ENCODE measurements around the gene NPLOC4.

NPLOC4 gene

DNA sequence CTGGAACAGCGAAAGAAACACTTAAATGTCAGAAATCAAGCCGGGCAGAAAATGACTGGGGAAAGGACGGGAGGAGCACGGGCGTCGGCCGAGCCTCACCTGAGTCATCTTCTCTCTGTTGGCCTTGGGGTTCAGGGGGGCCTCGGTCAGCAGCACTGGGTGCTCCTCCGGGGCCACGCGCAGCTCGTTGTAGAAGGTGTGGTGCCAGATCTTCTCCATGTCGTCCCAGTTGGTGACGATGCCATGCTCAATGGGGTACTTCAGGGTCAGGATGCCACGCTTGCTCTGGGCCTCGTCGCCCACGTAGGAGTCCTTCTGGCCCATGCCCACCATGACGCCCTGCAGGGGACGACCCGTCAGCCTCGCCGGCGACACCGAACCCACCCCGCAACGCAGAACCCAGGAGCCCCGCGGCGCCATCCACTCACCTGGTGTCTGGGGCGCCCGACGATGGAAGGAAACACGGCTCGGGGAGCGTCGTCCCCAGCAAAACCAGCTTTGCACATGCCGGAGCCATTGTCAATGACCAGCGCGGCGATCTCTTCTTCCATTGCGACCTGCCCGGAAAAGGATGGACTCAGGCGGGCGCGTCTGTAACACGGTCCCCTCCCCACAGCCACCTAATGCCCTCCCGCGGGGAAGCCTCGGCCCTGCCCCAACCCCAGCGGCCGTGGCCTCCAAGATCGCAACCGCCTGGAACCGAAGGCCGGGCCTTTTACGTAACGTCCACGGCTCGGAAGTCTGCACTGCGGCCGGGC is 124.9 kb downstream of the NPLOC4 start (continued):
- no peak for TF ChIP-seq ZFP69B (tag by site-specific recombination; IDR thresholded peaks at IDR 0.05)
- TF ChIP-seq ZNF121 (tag by site-specific recombination; IDR thresholded peaks at IDR 0.05), result no peak
- TF ChIP-seq ZNF514 (tag by site-specific recombination; IDR thresholded peaks at IDR 0.05), result no peak
- TF ChIP-seq, protein P1, sequence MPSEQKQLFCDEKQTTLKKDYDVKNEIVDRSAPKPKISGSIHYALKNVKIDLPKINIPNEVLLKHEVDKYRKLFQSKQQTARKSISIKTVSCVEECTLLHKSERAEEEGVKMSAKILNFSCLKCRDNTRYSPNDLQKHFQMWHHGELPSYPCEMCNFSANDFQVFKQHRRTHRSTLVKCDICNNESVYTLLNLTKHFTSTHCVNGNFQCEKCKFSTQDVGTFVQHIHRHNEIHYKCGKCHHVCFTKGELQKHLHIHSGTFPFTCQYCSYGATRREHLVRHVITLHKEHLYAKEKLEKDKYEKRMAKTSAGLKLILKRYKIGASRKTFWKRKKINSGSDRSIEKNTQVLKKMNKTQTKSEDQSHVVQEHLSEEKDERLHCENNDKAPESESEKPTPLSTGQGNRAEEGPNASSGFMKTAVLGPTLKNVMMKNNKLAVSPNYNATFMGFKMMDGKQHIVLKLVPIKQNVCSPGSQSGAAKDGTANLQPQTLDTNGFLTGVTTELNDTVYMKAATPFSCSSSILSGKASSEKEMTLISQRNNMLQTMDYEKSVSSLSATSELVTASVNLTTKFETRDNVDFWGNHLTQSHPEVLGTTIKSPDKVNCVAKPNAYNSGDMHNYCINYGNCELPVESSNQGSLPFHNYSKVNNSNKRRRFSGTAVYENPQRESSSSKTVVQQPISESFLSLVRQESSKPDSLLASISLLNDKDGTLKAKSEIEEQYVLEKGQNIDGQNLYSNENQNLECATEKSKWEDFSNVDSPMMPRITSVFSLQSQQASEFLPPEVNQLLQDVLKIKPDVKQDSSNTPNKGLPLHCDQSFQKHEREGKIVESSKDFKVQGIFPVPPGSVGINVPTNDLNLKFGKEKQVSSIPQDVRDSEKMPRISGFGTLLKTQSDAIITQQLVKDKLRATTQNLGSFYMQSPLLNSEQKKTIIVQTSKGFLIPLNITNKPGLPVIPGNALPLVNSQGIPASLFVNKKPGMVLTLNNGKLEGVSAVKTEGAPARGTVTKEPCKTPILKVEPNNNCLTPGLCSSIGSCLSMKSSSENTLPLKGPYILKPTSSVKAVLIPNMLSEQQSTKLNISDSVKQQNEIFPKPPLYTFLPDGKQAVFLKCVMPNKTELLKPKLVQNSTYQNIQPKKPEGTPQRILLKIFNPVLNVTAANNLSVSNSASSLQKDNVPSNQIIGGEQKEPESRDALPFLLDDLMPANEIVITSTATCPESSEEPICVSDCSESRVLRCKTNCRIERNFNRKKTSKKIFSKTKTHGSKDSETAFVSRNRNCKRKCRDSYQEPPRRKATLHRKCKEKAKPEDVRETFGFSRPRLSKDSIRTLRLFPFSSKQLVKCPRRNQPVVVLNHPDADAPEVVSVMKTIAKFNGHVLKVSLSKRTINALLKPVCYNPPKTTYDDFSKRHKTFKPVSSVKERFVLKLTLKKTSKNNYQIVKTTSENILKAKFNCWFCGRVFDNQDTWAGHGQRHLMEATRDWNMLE (tag by site-specific recombination; conservative IDR thresholded peaks at IDR 0.05; ENCODE audit: low read depth), result no peak
- TF ChIP-seq, protein P2, sequence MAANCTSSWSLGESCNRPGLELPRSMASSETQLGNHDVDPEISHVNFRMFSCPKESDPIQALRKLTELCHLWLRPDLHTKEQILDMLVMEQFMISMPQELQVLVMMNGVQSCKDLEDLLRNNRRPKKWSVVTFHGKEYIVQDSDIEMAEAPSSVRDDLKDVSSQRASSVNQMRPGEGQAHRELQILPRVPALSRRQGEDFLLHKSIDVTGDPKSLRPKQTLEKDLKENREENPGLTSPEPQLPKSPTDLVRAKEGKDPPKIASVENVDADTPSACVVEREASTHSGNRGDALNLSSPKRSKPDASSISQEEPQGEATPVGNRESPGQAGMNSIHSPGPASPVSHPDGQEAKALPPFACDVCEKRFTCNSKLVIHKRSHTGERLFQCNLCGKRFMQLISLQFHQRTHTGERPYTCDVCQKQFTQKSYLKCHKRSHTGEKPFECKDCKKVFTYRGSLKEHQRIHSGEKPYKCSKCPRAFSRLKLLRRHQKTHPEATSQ (tag by site-specific recombination; IDR thresholded peaks at IDR 0.05), result no peak
- TF ChIP-seq ZNF600 (tag by site-specific recombination; IDR thresholded peaks at IDR 0.05), result peak; percentile 42; the same call in 1 of the 2 replicates
- peak; percentile 81; the same call in 1 of the 2 replicates for TF ChIP-seq ZFP37 (tag by site-specific recombination; IDR thresholded peaks at IDR 0.05)
- TF ChIP-seq ZNF792 (tag by site-specific recombination; IDR thresholded peaks at IDR 0.05), result no peak
- no peak for TF ChIP-seq ZNF114 (tag by site-specific recombination; IDR thresholded peaks at IDR 0.05)
- peak; percentile 36; the same call in 1 of the 2 replicates for TF ChIP-seq ZBTB8A (tag by site-specific recombination; IDR thresholded peaks at IDR 0.05)
- TF ChIP-seq ZNF76 (tag by site-specific recombination; IDR thresholded peaks at IDR 0.05; ENCODE audit: borderline replicate concordance, low read depth), result peak; percentile 9; the same call in 1 of the 2 replicates
- TF ChIP-seq, protein P3, sequence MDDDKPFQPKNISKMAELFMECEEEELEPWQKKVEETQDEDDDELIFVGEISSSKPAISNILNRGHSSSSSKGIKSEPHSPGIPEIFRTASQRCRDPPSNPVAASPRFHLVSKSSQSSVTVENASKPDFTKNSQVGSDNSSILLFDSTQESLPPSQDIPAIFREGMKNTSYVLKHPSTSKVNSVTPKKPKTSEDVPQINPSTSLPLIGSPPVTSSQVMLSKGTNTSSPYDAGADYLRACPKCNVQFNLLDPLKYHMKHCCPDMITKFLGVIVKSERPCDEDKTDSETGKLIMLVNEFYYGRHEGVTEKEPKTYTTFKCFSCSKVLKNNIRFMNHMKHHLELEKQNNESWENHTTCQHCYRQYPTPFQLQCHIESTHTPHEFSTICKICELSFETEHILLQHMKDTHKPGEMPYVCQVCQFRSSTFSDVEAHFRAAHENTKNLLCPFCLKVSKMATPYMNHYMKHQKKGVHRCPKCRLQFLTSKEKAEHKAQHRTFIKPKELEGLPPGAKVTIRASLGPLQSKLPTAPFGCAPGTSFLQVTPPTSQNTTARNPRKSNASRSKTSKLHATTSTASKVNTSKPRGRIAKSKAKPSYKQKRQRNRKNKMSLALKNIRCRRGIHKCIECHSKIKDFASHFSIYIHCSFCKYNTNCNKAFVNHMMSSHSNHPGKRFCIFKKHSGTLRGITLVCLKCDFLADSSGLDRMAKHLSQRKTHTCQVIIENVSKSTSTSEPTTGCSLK (tag by site-specific recombination; IDR thresholded peaks at IDR 0.05), result no peak
- no peak; the same call in 1 of the 2 replicates for TF ChIP-seq KLF16 (tag by site-specific recombination; IDR thresholded peaks at IDR 0.05)
- no peak for TF ChIP-seq GLI2 (tag by site-specific recombination; IDR thresholded peaks at IDR 0.05; ENCODE audit: borderline replicate concordance, low read depth)

DNA sequence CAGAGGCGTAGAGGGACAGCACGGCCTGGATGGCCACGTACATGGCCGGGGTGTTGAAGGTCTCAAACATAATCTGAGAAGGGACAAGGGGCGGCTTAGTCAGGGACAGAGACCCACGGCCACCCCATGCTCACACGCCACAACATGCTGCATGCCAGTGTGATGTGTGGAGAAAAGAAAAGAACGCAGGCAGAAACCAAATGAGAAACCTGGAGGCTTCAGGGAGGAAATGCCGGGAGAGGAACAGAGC is 125.4 kb downstream of the NPLOC4 start:
- CTCF ChIA-PET, result interaction anchor here (0.6 to 1.2 kb wide), 3 partner anchors 53 to 449 kb away, joined by 3 read pairs; no protein-coding TSS in a partner anchor
- peaks cover 14% of the 10 kb centered on the region for H3K4me1 ChIP-seq (ENCODE audit: control insufficient read depth, insufficient read depth, low read length)
- no peaks in the 10 kb centered on the region for H3K9me3 ChIP-seq (ENCODE audit: control insufficient read depth, insufficient read depth, low read depth, low read length)
- POLR2A ChIA-PET, result interaction anchor here (0.7 to 9.9 kb wide), 18 partner anchors 9 to 289 kb away, joined by 3 to 85 read pairs (median 4); partner anchors contain the start of genes ARL16, BAHCC1, CEP131 and FAAP100
- peak overlapping the region; percentile 92 for H3K4me3 ChIP-seq (ENCODE audit: low read depth, low read length)
- peak overlapping the region; percentile 100 for H3K27ac ChIP-seq (ENCODE audit: extremely low read depth, low read depth, low read length)
- 0 out of 2 replicates have a peak, but pooled peaks have one; percentile 5 for TF ChIP-seq ZNF416 (tag by site-specific recombination; IDR thresholded peaks at IDR 0.05)
- no peak for TF ChIP-seq ZNF324 (tag by site-specific recombination; IDR thresholded peaks at IDR 0.05)
- peak; percentile 58 for TF ChIP-seq ZNF341 (tag by site-specific recombination; IDR thresholded peaks at IDR 0.05; ENCODE audit: low read depth)
- H3K36me3 ChIP-seq (ENCODE audit: control insufficient read depth in 2 of 2, insufficient read depth in 1 of 2, low read length in 2 of 2), result peaks cover 18 to 40% of the 10 kb centered on the region in 2 experiments

Measured in HEK293 (cell line).